Measurements from ENCODE around the gene ALDOC.

GRCh38 chr17:28597606-28598383, 21.1 kb upstream of the ALDOC start:
- TF ChIP-seq TAF1 (IDR thresholded peaks at IDR 0.05; ENCODE audit: low read depth, low read length) (no peak), SPI1 (IDR thresholded peaks at IDR 0.05; ENCODE audit: low read depth, low read length) (no peak), POLR2A (IDR thresholded peaks at IDR 0.05; ENCODE audit: low read depth, low read length) (no peak), POLR2AphosphoS5 (IDR thresholded peaks at IDR 0.05; ENCODE audit: low read depth, low read length) (no peak), PAX5 (IDR thresholded peaks at IDR 0.05; ENCODE audit: insufficient read depth, low read length, severe bottlenecking) (no peak), POU2F2 (IDR thresholded peaks at IDR 0.05; ENCODE audit: low read depth, low read length) (no peak)
